ENCODE data around the gene CUEDC1.

CUEDC1 gene

GRCh38 chr17:57905875-57906455 lies 49.2 kb downstream of the CUEDC1 start:
- no peaks in the 10 kb centered on the region for H3K36me3 ChIP-seq
- no peaks in the 10 kb centered on the region for H3K27me3 ChIP-seq
- H3K27ac ChIP-seq: peak overlapping the region; percentile 95
- no peaks in the 10 kb centered on the region for H3K9me3 ChIP-seq
- H3K4me3 ChIP-seq (ENCODE audit: low read depth in 1 of 2, low read length in 1 of 2): no peak overlapping the region
- no peak for TF ChIP-seq CTCF (IDR thresholded peaks at IDR 0.05)
- peaks cover 58 to 64% of the 10 kb centered on the region in 2 experiments for H3K4me1 ChIP-seq (ENCODE audit: control insufficient read depth in 1 of 2, insufficient read depth in 1 of 2, low read depth in 1 of 2, low read length in 1 of 2)

GRCh38 chr17:57903961-57904360 lies 51.3 kb downstream of the CUEDC1 start:
- Histone ChIP-seq H3K4me1 (ENCODE audit: control insufficient read depth in 1 of 2, insufficient read depth in 1 of 2, low read depth in 1 of 2, low read length in 1 of 2) (peaks cover 73 to 76% of the 10 kb centered on the region in 2 experiments), H3K36me3 (no peaks in the 10 kb centered on the region), H3K9me3 (no peaks in the 10 kb centered on the region), H3K27me3 (no peaks in the 10 kb centered on the region), H3K4me3 (ENCODE audit: low read depth in 1 of 2, low read length in 1 of 2) (peak overlapping the region in 1 of 2 experiments; percentile 52), H3K27ac (peak overlapping the region; percentile 95)
- no peak for TF ChIP-seq CTCF (IDR thresholded peaks at IDR 0.05)

- Histone ChIP-seq H3K27ac (peak overlapping the region; percentile 95), H3K27me3 (no peaks in the 10 kb centered on the region), H3K36me3 (no peaks in the 10 kb centered on the region), H3K4me1 (ENCODE audit: control insufficient read depth in 1 of 2, insufficient read depth in 1 of 2, low read depth in 1 of 2, low read length in 1 of 2) (peaks cover 81 to 85% of the 10 kb centered on the region in 2 experiments), H3K4me3 (ENCODE audit: low read depth in 1 of 2, low read length in 1 of 2) (peak overlapping the region; percentile 47 to 52), H3K9me3 (no peaks in the 10 kb centered on the region)
- TF ChIP-seq CTCF (IDR thresholded peaks at IDR 0.05): peak; percentile 38
Measured at GRCh38 chr17:57902800-57903759, 52.1 kb downstream of the CUEDC1 start.

- peak overlapping the region; percentile 95 for H3K27ac ChIP-seq
- H3K9me3 ChIP-seq: no peaks in the 10 kb centered on the region
- no peak for TF ChIP-seq CTCF (IDR thresholded peaks at IDR 0.05)
- H3K36me3 ChIP-seq: peaks cover under 1% of the 10 kb centered on the region
- H3K4me3 ChIP-seq (ENCODE audit: low read depth in 1 of 2, low read length in 1 of 2): peak overlapping the region; percentile 47 to 52
- H3K27me3 ChIP-seq: no peaks in the 10 kb centered on the region
- H3K4me1 ChIP-seq (ENCODE audit: control insufficient read depth in 1 of 2, insufficient read depth in 1 of 2, low read depth in 1 of 2, low read length in 1 of 2): peaks cover 90 to 93% of the 10 kb centered on the region in 2 experiments
Measured at GRCh38 chr17:57902117-57902799, 53.0 kb downstream of the CUEDC1 start.

GRCh38 chr17:57900991-57901743 lies 54.0 kb downstream of the CUEDC1 start:
- Histone ChIP-seq H3K27ac (peak overlapping the region; percentile 95), H3K36me3 (peaks cover 5% of the 10 kb centered on the region), H3K27me3 (no peaks in the 10 kb centered on the region), H3K4me3 (ENCODE audit: low read depth in 1 of 2, low read length in 1 of 2) (no peak overlapping the region), H3K9me3 (no peaks in the 10 kb centered on the region), H3K4me1 (ENCODE audit: control insufficient read depth in 1 of 2, insufficient read depth in 1 of 2, low read depth in 1 of 2, low read length in 1 of 2) (peaks cover 97 to 100% of the 10 kb centered on the region in 2 experiments)
- TF ChIP-seq CTCF (IDR thresholded peaks at IDR 0.05): no peak
